GM19035 (cell line): ENCODE results near the gene PIGQ.

ENCODE experiments used
- ATAC-seq: cut with Tn5 transposase; IDR thresholded peaks from one replicate; pipeline ENCODE4 v1.9.1; 2021; ENCODE audit not compliant: unreplicated experiment

The PIGQ gene

GRCh38 chr16:569445-570254 lies at the start of gene PIGQ:
TSS of gene PIGQ (plus strand) at chr16:569968. CDS start at chr16:574075, 4,107 bp downstream.
- no peak for ATAC-seq

DNA sequence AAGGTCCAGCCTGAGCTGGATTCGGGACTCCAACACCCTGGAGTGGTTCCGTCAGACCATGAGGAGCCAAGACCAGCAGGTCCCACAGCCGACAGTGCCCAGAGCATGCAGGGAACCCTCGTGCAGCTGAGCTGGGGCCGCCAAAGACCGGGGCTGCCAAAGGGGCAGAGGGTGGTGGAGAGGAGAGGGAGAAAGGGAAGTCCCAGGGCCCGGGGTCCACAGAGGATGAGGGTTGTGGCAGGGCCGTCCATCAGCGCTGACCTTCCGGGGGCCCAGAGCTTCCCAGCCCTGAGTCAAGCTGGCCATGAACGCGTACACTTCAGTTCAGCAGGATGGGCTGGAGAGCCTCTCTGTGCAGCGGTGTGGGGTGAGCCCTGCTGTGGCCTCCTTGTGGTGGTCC lies 48.9 kb upstream of the PIGQ start:
- ATAC-seq = no peak

- ATAC-seq = no peak
Measured at GRCh38 chr16:521381-522210, 48.2 kb upstream of the PIGQ start.

DNA sequence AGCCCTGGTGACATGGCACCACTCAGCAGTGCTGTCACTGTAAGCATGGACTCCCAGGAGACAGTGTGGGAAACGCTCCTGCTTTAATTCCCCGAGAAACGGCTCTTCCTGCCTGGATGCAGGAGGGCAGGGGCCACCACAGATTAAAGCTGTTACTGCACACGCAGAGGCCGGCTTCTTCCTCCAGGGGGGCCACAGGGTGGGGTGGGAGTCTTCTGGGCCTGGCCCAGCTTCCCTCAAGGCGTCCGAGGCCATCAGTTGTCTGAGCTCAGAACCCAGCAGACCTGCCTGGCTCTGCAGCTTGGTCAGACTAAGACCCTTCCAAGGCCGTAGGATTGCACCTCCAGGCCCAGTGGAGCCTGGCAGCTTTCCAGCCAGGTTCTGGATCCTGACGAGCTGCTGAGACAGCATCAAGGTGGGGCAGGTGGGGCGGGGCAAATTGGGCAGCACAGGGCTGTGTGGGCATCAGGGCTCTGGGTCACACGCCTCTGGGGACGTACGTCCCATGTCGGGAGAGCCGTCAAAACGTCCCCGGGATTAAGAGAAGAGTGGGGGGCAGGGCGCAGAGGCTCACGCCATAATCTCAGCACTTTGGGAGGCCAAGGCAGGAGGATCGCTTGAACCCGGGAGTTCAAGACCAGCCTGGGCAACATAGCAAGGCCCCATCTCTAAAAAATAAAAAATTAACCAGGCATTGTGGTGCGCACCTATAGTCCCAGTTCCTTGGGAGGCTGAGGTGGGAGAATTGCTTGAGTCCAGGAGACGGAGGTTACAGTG lies 47.3 kb upstream of the PIGQ start:
- no peak for ATAC-seq

- ATAC-seq = no peak
Measured at GRCh38 chr16:523097-523741, 46.5 kb upstream of the PIGQ start.

- no peak for ATAC-seq
Measured at GRCh38 chr16:524274-525040, 45.3 kb upstream of the PIGQ start.

GRCh38 chr16:525123-525519 lies 44.6 kb upstream of the PIGQ start:
- ATAC-seq = no peak

DNA sequence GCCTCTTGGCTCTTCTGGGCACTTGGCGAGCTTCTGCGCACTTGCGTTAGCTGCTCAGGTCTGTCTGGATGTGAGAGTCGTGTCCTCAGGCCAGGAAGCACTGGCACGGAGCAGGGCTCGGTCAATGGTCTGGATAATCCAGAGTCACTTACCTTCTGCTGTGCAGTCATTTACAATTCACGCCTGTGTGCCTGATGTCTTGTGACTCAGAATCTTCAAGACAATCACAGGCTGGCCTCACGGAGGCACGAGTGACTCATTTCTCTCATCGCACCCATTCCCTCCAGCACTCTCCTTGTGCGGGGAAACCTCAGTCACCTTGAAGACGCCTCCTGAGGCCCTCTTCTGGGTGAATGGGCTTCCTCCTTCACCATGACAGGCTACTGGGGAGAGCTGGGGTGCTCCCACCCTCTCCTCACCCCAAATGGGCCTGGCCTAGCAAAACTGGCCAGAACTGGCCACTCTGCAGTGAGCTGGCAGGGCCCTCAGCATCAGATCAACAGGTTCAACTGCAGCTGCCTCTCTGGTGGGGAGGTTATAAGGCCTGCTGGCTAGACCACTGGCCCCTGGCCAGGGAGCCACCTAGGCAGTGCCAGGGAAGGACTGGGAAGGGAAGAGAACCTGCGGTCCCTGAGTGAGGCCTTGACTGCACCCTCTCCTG lies 44.1 kb upstream of the PIGQ start:
- no peak for ATAC-seq

DNA sequence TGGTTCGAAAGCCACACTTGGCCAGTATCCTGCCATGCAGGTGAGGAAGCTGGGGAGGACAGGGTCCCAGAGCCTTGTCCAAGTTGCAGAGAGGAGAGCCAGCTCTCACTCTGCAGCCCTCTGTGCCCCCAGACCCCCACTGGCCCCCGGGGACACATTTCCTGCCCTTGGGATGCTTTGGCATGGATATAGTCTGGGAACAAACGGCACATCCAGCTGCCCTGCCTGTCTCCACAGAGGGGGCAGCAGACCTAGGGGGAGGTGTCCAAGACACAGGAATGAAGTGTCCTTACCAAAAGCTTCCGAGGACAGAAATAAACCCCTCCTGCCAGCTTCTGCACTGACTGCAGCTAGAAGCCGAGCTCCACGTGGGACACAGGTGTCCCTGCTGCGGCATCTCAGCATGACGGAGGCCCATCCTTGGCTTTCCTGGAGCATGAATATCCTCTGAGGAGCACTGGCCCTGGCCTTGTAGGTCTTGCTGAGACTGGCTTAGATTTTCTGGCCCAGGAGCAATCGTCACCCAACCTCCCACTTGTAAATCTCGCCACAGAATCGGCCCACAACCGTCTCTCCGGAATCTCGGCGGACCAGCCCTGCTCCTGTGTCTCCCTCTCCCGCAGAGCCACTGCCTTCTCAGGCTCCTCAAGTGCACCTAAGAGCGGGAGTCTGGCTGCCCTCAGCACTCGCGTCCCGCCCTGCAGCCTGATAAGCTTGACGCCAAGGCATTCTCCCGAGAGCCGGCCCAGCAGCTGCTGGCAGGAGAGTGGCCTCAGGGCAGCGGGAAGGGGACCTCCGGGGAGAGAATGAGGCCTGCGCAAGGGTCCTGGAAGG lies 43.4 kb upstream of the PIGQ start:
- peak; percentile 0 for ATAC-seq

- ATAC-seq = peak; percentile 76
Measured at GRCh38 chr16:527015-527903, 42.5 kb upstream of the PIGQ start, which contains the start of gene CAPN15. TSS of gene CAPN15 (plus strand) at chr16:527712. CDS start at chr16:546839, 19,127 bp downstream.

GRCh38 chr16:528111-529011 lies 41.4 kb upstream of the PIGQ start:
- ATAC-seq = peak; percentile 8

DNA sequence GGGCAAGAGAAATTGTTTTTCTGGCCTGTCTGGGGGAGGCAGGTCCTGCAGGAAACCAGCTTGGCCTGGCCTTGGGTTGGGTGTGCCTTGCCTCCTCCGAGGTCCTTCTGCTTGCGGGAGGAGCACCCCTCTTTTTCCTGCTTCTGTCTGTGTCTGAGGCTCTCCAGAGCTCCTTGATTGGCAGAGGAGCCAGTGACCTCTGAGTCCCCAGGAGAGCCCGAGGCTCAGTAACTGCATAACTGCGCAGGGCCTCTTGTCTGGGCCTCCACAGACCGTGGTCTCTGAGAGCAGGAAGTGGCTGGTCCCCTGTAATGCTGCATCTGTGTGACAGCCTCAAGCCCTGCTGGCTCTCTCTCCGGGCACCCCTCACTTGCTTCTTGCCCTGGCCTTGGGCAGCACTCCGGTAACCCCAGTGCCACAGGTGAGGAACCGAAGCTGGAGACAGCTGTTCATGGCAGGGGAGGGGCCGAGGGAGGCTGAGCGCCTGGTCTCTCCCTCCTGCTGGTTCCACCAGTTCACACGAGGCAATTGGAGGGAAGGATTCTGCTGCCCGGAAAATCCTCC lies 40.7 kb upstream of the PIGQ start:
- no peak for ATAC-seq

DNA sequence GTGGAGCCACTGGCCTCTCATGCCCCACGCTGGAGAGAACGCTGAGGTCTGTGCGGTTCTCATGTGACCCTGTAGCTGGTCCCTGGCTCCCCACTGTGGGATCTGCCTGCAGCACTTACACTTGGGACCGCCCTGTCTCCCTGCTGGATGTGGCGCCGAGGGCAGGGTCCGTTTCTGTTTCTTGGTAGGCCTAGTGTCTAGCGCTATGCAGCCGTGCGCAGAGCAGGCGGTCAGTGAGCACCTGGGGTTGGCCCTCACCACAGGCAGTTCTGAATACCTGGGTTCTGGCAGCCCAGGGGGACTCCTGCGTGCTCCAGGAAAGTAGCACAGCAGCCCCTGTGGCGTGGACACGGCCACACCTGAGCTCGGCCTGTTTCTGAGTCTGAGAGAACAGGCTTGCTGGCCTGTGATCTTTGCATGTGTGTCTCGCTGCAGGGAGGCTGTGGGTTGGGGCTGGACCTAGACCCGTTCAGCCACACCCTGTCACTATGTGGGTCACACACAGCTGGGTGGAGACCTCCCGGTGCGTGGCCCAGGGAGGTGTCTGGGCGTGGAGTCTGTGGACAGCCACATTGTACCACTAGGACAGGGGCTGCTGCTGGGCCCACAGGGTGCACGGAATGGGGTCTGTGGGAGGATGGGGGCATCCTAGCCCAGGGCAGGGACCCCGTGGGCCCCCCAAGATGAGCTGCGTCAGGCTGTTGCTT lies 39.5 kb upstream of the PIGQ start:
- ATAC-seq = no peak

- no peak for ATAC-seq
Measured at GRCh38 chr16:531494-532125, 38.2 kb upstream of the PIGQ start.
